Caco-2 (cell line): ENCODE measurements around the gene ABHD16B. TPM values are rescaled to one million over a fixed set of nuclear protein-coding genes. Genes with fewer than 3 reads are reported as not detected.
A peak's percentile ranks its signal among the peaks of the same experiment; 100 is the strongest.

Source experiments
- BruUV-seq: library from RNA; stranded (reverse); fragments of 400-500 nt; replicated peaks from 2 replicates; lab custom pipeline; 2021; lab: Mats Ljungman, UMichigan
- CTCF ChIA-PET: fragments of 300-600 bp; sonication (Branson Sonifier 250); formaldehyde crosslinking; loops from one replicate; lab custom pipeline; 2022; ENCODE audit warnings: antibody characterized with exemption; lab: Charles Lee
- POLR2A ChIA-PET: fragments of 300-600 bp; sonication (Branson Sonifier 250); formaldehyde crosslinking; loops from one replicate; lab custom pipeline; 2022; ENCODE audit warnings: antibody characterized with exemption; lab: Charles Lee
- DNase-seq, 2 experiments: peaks; one replicate each; pipeline versions ENCODE4 v3.0.0 to v3.0.0-alpha.2; 2020 to 2022
- H3K27me3 ChIP-seq: replicated peaks from 2 replicates; pipeline ENCODE4 v1.6.0; 2011; ENCODE audit warnings: low read length; ENCODE audit not compliant: control insufficient read depth, insufficient read depth
- H3K36me3 ChIP-seq: 2 replicates; pipeline ENCODE4 v1.5.1; 2011; ENCODE audit warnings: low read length; ENCODE audit not compliant: control insufficient read depth, insufficient read depth
- H3K4me1 ChIP-seq: fragments of 250-450 bp; sonication (Bioruptor Pico); 2 replicates; pipeline ENCODE4 v1.5.1; 2020; ENCODE audit warnings: mild to moderate bottlenecking
- H3K4me3 ChIP-seq: 2 replicates; pipeline ENCODE4 v1.5.1; 2011; ENCODE audit warnings: low read depth, mild to moderate bottlenecking, control low read depth, low read length
- H3K9me3 ChIP-seq: fragments of 250-450 bp; sonication (Bioruptor Pico); 2 replicates; pipeline ENCODE4 v1.5.1; 2020; ENCODE audit warnings: mild to moderate bottlenecking, moderate library complexity
- H3K27ac Mint-ChIP-seq: one replicate; pipeline ENCODE4 v1.8.0; 2022; ENCODE audit warnings: mixed read lengths; ENCODE audit not compliant: unreplicated experiment
- H3K27me3 Mint-ChIP-seq: one replicate; pipeline ENCODE4 v1.8.0; 2022; ENCODE audit warnings: mixed read lengths; ENCODE audit not compliant: insufficient read depth, unreplicated experiment
- H3K36me3 Mint-ChIP-seq: one replicate; pipeline ENCODE4 v1.8.0; 2022; ENCODE audit warnings: mild to moderate bottlenecking, mixed read lengths; ENCODE audit not compliant: insufficient read depth, unreplicated experiment
- H3K4me1 Mint-ChIP-seq: one replicate; pipeline ENCODE4 v1.8.0; 2022; ENCODE audit warnings: low read depth, mixed read lengths; ENCODE audit not compliant: unreplicated experiment
- H3K4me3 Mint-ChIP-seq: one replicate; pipeline ENCODE4 v1.8.0; 2022; ENCODE audit warnings: mild to moderate bottlenecking, moderate library complexity, mixed read lengths; ENCODE audit not compliant: unreplicated experiment
- H3K9me3 Mint-ChIP-seq: one replicate; pipeline ENCODE4 v1.8.0; 2022; ENCODE audit warnings: mixed read lengths; ENCODE audit not compliant: unreplicated experiment
- CTCF ChIP-seq, 2 experiments: fragments of 200-600 bp in 1 of 2; IDR thresholded peaks; 1 replicate in 1 of 2; 2 replicates in 1 of 2; pipeline versions ENCODE4 v1.5.1 to v1.8.0; 2011 to 2022; ENCODE audit warnings: antibody characterized with exemption in 1 of 2, control low read depth in 1 of 2, inconsistent platforms in 1 of 2, low read depth in 1 of 2, low read length in 1 of 2, mild to moderate bottlenecking in 1 of 2, moderate library complexity in 1 of 2; ENCODE audit not compliant: insufficient read depth in 1 of 2, severe bottlenecking in 1 of 2, unreplicated experiment in 1 of 2
- intact Hi-C: fragments of 100-400 bp; cut with micrococcal nuclease; formaldehyde crosslinking; loops from one replicate; pipeline ENCODE4 v1.10.0; 2022; ENCODE audit not compliant: unreplicated experiment
- total RNA-seq: library from RNA; stranded (reverse); gene quantifications from 2 replicates; pipeline ENCODE4 v1.2.3, GENCODE V29; 2022

ABHD16B gene
- total RNA-seq, 1 experiment from 2014 or later: 0.27 TPM

- peaks cover 11% of the 10 kb centered on the region for H3K27me3 ChIP-seq
These were observed 30.3 kb upstream of the ABHD16B start, which contains the start of gene ZBTB46 for GRCh38 chr20:63830841-63831588. Gene ZBTB46 (minus strand): TSS chr20:63831264. CDS start chr20:63790757, 40,507 bp downstream.

GRCh38 chr20:63831646-63831992 lies 29.7 kb upstream of the ABHD16B start:
- no TSS peak for BruUV-seq
- Mint-ChIP-seq H3K36me3 (peaks cover 11% of the 10 kb centered on the region), H3K27me3 (peaks cover 9% of the 10 kb centered on the region), H3K9me3 (no peaks in the 10 kb centered on the region), H3K4me3 (peak overlapping the region; percentile 66), H3K4me1 (peaks cover 23% of the 10 kb centered on the region), H3K27ac (no peak overlapping the region)
- intact Hi-C loops: no loop called here
- peaks cover 11% of the 10 kb centered on the region for H3K27me3 ChIP-seq
- no peaks in the 10 kb centered on the region for H3K36me3 ChIP-seq
- peaks cover 36% of the 10 kb centered on the region for H3K4me1 ChIP-seq
- peak overlapping the region; percentile 59 for H3K4me3 ChIP-seq
- TF ChIP-seq CTCF (IDR thresholded peaks at IDR 0.05; ENCODE audit: insufficient read depth in 1 of 2, low read depth in 1 of 2, low read length in 1 of 2, severe bottlenecking in 1 of 2, unreplicated experiment in 1 of 2): no peak
- ChIA-PET CTCF (no interaction called here), POLR2A (no interaction called here)
- no peak for DNase-seq
- H3K9me3 ChIP-seq: no peaks in the 10 kb centered on the region

More at GRCh38 chr20:63830841-63831588, 30.3 kb upstream of the ABHD16B start, which contains the start of gene ZBTB46:
- H3K27ac Mint-ChIP-seq: no peak within 1 kb of the TSS
- Histone ChIP-seq H3K9me3 (no peaks in the 10 kb centered on the region), H3K36me3 (no peaks in the 10 kb centered on the region), H3K4me1 (peaks cover 36% of the 10 kb centered on the region), H3K4me3 (peak within 1 kb of the TSS; percentile 59)
- peaks cover 11% of the 10 kb centered on the region for H3K36me3 Mint-ChIP-seq
- peak in 1 of 2 experiments; percentile 90 for DNase-seq
- no TSS peak for BruUV-seq
- POLR2A ChIA-PET: no interaction called here
- intact Hi-C loops: no loop called here
- no peaks in the 10 kb centered on the region for H3K9me3 Mint-ChIP-seq
- CTCF ChIA-PET: no interaction called here
- H3K4me3 Mint-ChIP-seq: peak within 1 kb of the TSS; percentile 71
- TF ChIP-seq CTCF (IDR thresholded peaks at IDR 0.05; ENCODE audit: insufficient read depth in 1 of 2, low read depth in 1 of 2, low read length in 1 of 2, severe bottlenecking in 1 of 2, unreplicated experiment in 1 of 2): no peak
- peaks cover 9% of the 10 kb centered on the region for H3K27me3 Mint-ChIP-seq
- peaks cover 23% of the 10 kb centered on the region for H3K4me1 Mint-ChIP-seq

DNA sequence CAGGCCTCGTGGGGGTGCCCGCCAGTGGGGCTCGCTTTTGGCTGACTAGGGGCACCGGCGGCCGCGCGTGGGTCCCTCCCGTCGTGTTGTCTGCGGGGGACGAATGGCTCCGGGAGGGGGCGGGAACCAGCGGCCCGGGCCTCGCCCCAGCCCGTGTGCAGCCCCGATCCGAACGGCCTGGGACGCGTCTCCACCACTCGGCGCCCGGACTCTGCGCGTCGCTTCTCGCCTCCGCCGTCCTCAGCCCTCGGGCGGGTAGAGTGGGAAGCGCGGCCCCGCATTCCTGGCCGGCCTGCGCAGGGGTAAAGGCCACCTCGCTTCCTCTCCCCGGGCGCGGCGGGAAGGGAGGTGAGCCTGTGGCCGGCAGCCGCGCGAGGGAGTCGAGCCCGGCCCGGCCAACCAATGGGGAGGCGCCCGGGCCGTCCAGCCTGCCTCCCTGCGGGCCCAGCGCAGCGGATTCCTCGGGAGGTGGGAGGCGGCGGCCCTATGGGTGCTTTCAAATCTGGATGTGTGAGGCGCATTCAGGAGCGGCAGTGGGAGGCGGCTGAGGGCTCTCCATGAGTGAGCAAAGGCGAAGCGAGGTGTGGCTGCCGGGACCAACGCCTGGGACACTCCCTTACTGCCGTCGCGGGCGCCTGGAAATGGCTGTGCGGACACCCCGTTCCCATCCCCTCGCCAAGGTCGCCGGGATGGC lies 29.2 kb upstream of the ABHD16B start:
- POLR2A ChIA-PET: no interaction called here
- DNase-seq: peak; percentile 82 to 86

More for the DNA sequence above, 29.2 kb upstream of the ABHD16B start:
- no peaks in the 10 kb centered on the region for H3K9me3 ChIP-seq
- Mint-ChIP-seq H3K4me3 (peak overlapping the region; percentile 66), H3K9me3 (no peaks in the 10 kb centered on the region), H3K36me3 (peaks cover 11% of the 10 kb centered on the region), H3K27ac (no peak overlapping the region), H3K27me3 (peaks cover 9% of the 10 kb centered on the region), H3K4me1 (peaks cover 23% of the 10 kb centered on the region)
- H3K27me3 ChIP-seq: peaks cover 11% of the 10 kb centered on the region
- TF ChIP-seq CTCF (IDR thresholded peaks at IDR 0.05; ENCODE audit: insufficient read depth in 1 of 2, low read depth in 1 of 2, low read length in 1 of 2, severe bottlenecking in 1 of 2, unreplicated experiment in 1 of 2): no peak
- H3K4me3 ChIP-seq: peak overlapping the region; percentile 59
- H3K36me3 ChIP-seq: no peaks in the 10 kb centered on the region
- CTCF ChIA-PET: no interaction called here
- BruUV-seq: no TSS peak
- intact Hi-C loops: loop anchor here (2.0 kb wide), 1 partner anchor 33 kb away; the partner anchor contains the start of gene TPD52L2
- peaks cover 36% of the 10 kb centered on the region for H3K4me1 ChIP-seq
